CD4-positive, alpha-beta T cell treated with Interleukin-4 for 1 hour (primary cell): ENCODE results near the gene MALSU1.

Source experiments
- DNase-seq, 2 donors: peaks; one replicate each; pipeline ENCODE4 v3.0.0-alpha.2; 2020 to 2022

Gene MALSU1

DNA sequence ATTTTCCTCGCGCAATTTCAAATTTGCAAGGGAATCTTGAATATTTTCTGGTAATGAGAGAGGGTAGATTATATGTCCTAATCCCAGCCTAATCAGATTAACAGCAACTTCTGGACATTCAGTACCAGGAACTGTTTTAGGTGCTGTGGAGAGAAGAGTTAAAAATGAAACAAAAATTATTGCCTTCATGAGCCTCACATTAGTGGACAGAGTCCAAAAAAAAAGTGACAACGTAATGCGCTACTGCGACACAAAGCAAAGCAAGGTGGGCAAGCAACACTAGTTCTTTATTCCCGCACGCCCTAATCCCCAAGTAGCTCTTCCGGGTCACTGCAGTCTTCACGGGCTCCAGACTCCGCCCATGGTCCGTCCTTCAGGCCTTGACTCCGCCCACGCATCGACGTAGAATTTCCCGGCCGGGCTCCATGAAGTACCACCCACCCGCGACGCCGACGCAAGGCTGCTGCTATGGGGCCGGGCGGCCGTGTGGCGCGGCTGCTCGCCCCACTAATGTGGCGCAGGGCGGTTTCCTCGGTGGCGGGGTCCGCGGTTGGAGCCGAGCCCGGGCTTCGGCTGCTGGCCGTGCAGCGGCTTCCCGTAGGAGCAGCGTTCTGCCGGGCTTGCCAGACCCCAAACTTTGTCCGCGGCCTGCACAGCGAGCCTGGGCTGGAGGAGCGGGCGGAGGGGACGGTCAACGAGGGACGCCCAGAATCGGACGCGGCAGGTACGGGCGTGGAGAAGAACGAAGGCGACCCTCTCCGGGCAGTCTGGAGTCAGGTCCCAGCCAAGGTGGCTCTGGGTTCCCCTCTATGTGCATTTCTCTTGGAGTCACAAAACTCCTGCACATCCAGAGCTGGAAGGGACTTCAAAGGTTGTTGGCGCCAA, at the start of gene MALSU1:
MALSU1 (plus strand) TSS at position 455 of the 885 bp plus-strand sequence; CDS start at position 469, 14 bp downstream.
- peak; percentile 96 to 97 for DNase-seq

DNA sequence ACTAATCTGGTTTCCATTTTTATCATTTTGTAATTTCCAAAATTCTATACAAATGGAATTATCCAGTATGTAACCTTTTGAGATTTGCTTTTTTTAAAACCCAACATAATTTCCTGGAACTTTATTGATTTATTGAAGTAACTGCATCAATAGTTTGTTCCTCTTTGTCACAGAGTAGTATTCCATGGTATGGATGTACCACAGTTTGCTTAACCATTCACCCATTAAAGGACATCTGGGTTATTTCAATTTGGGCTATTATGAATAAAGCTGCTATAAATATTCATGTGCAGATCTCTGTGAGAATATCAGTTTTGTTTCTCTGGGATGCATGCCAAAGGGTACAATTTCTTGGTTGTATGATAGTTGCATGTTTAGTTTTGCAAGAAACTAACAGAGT, 49.7 kb upstream of the MALSU1 start:
- DNase-seq = no peak

DNA sequence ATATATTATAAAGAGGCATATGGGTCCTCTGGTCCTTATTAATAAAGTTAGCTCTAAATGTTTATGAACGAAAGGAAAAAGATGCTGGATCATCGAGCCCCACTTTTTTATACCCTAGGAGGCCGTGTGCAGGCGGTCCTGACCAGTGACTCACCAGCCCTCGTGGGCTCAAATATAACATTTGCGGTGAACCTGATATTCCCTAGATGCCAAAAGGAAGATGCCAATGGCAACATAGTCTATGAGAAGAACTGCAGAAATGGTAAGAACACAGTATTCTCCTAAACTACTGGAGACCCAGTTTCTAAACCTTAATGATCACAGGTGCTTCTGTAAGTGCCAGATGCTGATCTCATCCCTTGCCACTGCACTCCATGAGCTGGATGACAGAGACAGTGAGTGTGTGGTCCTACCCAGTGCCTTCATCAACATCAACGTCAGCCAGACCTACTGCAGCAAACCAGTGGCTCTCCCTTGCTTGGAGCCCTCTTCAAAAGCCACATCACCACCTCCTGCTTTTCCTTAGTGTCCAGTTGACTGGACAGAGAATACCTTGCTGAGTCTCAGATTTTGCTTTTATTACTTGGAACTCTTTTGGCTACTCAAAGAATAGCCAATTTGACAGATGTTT, 45.0 kb upstream of the MALSU1 start:
- no peak for DNase-seq

GRCh38 chr7:23256731-23257130, 42.4 kb upstream of the MALSU1 start:
- no peak for DNase-seq

GRCh38 chr7:23260371-23260770, 38.8 kb upstream of the MALSU1 start:
- no peak for DNase-seq

DNA sequence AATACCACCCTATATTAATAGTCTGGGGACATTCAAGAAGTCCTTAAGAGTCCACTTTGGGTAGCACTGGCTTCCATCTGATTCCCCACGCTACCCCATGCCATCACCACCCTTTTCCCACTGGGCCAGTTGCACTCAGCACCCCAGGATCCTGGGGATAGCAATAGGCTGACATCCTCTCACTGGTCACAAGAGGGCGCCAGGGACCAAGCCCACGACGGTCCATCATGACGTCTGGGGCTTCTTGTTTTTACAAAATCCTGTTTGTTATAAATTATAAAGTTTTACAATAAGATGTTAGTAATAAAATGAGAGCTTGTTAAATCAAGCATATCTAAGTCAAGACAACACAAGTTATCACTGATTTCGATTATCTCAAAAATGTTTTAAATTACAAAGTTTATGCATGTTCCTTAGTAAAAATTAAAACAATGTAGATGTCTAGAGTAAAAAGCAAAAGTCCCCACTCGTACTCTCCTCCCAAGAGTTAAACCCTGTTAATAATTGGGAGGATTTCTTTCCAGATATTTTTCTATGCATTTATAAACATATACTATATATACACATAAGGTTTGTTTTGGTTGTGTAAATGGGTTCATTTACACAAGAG, 37.2 kb upstream of the MALSU1 start:
- DNase-seq = peak; percentile 49 to 55

- DNase-seq = no peak
Measured at GRCh38 chr7:23264916-23265458, 34.2 kb upstream of the MALSU1 start.

DNA sequence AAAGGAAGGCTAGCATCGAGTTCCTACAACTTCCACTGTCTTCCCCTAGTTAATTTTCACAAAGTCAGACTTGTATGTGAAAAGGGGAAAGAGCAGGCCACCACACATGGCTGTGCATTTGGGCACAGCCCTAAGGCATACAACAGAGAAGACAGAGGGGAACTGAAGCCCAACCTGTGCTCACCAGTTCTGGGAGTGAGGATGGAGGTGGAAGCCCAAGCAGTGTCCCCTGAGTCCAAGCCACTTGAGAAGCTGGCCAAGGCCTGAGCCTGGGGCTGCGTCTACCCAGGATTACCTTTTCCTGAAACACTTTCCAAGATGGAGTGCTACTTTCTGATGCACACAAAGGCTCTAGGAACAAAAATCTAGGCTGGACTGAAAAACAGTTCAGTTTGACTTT, 32.2 kb upstream of the MALSU1 start:
- DNase-seq = no peak

DNA sequence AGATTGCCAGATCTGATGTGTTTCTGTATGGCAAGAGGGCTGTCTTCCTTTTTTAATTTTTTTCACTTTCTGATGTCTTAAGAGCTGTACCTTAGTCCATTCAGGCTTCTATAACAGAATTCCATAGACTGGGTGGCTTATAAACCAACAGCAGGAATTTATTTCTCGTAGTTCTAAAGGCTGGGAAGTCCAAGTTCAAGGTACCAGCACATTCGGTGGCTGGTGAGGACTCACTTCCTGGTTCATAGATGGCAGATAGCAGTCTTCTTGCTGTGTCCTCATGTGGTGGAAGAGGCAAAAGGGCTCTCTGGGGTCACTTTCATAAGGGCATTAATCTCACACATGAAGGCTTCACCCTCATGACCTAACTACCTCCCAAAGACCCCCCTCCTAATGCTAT, 31.8 kb upstream of the MALSU1 start:
- DNase-seq = no peak

GRCh38 chr7:23268167-23268566, 31.0 kb upstream of the MALSU1 start:
- DNase-seq = no peak

- DNase-seq = no peak
Measured at GRCh38 chr7:23268746-23269145, 30.4 kb upstream of the MALSU1 start.

DNA sequence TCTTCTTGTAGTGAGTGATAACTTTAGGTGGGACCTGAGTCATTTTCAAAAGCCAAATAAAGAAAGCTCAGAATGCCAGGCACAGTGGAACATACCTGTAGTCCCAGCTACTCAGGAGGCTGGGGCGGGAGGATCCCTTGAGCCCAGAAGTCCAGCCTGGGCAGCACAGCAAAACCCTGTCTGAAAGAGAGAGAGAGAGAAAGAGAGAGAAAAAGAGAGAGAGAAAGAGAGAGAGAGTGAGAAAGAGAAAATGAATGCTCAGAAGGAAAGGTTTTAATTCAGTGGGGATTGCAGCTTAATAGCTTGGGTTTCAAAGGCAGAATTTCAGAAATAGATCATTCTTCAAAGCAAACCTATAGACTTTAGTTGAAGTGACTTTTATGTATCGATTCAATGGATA, 26.9 kb upstream of the MALSU1 start:
- no peak for DNase-seq

DNA sequence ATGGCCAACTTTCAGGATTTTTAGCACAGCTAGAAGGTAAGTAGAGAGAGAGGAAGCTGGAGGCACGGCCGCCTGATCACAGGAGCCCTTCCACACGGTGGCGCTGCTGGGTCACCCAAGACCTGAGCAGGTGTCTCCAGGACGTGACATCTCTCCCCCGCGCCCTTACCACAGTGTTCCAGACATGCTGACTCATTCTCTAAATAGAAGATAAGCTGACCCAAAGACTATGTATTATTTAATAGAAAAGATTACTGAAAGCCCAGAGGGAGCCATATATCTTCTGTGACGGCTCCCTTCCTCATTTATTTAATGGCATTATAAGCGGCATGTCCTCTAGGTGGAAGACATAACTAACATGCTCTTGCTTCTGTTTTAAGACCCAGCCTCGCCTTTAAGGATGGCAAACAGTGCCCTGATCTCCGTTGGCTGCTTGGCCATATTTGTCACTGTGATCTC, 26.0 kb upstream of the MALSU1 start:
- peak; percentile 84 to 87 for DNase-seq

DNA sequence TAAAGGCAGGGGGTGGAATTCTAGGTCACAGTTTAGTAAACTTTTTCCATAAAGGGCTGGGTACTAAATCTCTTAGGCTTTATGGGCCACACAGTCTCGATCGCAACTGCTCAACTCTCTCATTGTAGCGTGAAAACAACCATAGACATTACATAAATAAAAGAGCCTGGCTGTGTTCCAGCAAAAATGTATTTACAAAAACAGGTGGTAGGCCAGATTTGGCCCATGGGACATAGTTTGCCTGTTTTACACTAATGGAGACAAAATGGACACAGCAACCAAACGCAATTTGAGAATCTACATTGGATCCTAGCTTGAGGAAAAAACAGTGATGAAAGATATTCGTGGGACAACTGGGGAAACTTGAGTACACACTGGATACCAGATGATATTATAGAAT, 23.2 kb upstream of the MALSU1 start:
- DNase-seq = no peak

- DNase-seq = no peak
Measured at GRCh38 chr7:23276376-23276775, 22.8 kb upstream of the MALSU1 start.

DNA sequence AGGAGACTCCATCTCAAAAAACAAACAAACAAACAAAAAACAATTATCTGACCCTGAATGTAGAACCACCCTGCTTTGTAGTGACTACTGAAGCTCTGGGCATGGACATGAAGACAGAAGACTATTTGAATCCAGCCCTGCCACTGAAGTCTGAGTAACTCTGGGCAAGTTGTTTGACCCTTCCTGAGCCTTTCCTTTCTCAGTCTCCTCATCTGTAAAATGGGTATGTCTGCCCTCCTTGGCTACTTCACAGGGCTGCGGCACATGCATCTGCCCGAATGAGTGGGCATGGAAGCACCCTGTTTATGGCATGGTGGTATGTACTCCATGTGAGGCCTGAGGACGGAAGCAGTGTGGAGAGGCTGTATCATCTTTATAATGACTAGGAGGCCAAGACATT, 22.2 kb upstream of the MALSU1 start:
- no peak for DNase-seq

GRCh38 chr7:23277359-23277989, 21.7 kb upstream of the MALSU1 start:
- peak; percentile 23 to 69 for DNase-seq

- DNase-seq = no peak
Measured at GRCh38 chr7:23279819-23280525, 19.2 kb upstream of the MALSU1 start.

DNA sequence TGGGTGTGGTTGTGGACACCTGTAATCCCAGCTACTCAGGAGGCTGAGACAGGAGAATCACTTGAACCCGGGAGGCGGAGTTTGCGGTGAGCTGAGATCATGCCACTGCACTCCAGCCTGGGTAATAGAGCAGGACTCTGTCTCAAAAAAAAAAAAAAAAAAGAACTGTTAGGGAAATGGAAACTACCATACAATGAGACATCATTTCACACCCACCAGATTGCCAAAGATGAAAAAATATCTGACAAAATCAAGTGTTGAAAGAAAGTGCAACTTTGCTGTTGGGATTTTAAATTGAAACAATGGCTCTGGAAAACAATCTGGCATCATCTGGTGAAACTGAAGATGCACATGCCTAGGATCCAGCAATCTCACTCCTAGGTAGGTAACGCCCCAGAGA, 16.1 kb upstream of the MALSU1 start:
- no peak for DNase-seq

DNA sequence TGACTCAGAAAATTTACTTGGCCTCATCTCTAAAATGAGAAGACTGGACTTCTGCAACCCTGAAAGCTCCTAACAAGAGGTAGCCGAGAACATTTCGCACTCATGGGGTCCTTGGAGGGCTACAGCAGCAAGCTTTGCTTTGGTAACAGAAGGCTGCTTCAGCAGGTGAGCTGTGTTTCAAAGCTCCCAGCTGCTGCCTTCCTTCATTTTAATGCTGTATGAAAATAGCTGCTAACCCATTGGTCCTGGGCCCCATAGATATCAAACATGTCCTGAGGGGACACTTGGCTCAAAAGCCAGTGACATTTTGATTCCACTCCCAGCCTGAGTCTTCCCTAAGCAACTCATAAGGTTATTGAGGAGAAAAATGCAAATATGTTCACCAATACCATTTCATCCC, 14.3 kb upstream of the MALSU1 start:
- no peak for DNase-seq

- no peak for DNase-seq
Measured at GRCh38 chr7:23285657-23286646, 13.2 kb upstream of the MALSU1 start.
